HG02571 (cell line): ENCODE data around the gene APOL1.

Experiments
- ATAC-seq: cut with Tn5 transposase; IDR thresholded peaks from one replicate; pipeline ENCODE4 v1.9.1; 2021; ENCODE audit warnings: mild to moderate bottlenecking, moderate library complexity; ENCODE audit not compliant: unreplicated experiment

Gene APOL1

DNA sequence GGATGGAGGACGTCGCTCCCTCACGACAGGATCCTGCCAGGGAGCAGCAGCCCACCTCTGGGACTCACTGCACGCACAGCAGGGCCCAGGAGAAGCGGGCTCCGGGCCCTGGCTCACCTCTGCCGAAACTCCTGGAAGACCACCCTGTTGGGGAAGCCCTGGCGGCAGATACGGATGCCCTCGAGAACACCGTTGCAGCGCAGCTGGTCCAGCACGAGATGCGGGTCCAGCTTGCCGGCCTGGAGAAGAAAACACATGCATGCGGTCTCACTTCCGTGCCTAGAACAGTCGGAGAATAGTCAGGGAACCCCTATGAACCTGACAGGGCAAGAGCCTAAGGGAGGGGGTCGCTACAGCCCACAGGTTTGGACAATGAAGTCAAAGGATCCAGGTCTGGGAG lies 52.9 kb downstream of the APOL1 start:
- no peak for ATAC-seq

DNA sequence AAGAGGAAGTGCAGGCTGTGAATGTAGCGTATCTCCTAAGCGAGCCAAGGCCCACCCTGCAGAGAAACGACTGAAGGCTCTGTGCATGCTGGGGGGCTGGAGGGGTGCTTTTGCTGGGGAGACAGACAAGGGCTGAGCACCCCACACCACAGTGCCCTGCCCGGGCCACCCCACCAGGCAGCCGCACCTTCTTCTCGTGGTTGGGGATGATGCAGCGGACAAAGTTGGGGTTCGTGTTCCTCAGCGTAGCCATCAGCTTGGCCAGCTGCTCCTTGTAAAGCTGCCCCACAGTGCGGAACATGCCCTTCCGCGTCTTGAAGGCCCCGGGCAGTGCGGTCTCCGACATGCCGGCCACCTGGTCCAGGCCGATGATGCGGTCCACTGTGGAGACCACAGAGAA lies 53.3 kb downstream of the APOL1 start:
- no peak for ATAC-seq

DNA sequence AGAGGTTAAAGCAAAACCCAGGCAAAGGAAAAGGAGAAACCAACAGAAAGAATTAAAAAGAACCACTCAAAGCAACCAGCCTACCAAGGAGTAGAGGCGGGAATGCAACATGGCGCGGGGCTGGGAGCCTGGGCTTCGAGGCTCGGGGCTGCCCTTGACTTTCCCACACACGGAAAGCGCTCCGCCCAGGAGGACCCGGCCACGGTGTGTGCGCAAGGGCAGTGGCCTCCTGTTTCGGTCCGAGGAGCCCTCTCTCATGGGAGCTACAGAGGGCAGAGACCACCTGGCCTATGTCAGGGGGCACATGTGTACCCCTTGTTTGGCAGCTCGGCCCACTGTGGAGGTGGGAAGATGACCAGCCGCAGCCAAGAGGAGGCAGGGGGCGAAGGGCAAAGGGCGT lies 55.9 kb downstream of the APOL1 start:
- ATAC-seq, result no peak

DNA sequence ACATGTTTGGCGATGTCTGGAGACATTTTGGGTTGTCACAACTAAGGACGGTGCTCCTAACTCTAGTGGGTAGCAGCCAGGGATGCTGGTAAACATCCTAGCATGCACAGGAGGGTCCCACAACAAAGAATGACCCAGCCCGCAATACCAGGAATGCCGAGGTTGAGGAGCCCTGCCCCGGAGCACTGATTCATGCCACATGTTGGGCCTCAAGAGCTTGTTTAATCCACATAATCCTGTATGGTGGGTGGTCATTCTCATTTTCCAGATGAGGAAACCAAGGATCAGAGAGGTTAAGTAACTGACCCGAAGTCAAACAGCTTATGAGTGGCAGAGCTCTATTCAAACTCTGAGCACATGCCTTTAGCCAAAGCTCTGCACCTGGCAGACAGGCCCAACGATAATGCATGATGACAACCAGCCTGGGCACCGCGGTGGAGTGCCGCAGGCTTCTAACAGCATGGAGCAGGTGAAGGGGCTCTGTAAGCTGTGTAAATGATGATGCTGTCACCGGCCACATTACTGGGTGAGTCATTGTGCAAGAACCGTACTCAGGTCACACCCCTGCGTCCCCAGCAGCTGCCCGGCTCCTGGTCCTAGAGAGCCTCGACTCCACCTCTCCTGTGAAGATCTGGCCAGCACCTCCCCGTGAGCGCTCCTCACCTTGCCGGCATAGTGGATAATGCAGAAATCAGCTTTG lies 58.6 kb downstream of the APOL1 start:
- no peak for ATAC-seq

DNA sequence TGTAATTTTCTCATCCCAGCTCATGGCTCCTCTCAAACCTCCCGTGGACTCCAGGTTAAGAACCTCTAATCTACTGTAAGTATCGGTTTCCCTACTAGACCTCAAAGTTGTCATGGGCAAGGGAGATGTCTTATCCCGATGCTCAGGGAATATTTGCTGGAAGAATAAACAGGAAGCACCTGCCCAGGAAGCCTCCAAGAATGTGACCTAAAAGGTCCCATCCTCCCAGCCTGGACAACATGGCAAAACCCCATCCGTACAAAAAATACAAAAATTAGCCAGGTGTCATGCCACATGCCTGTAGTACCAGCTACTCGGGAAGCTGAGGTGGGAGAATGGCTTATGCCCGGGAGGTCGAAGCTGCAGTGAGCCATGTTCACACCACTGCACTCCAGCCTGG lies 62.4 kb downstream of the APOL1 start:
- ATAC-seq, result no peak

DNA sequence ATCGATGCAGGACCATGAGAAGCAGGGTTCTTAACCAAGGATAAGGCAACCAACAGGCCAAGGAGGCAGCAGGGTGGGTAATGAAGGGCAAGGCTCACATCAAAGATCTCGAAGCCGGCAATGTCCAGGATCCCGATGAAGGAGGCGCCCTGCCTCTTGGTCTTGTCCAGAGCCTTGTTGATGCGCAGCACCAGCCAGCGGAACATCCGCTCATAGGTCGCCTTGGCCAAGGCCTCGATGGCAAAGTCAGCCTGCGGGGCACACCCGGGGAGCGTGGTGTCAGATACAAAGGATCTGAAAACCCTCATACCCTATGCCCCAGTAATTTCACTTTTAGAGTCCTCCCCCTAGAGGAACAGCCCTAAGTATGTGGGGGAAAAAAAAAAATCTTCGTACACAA lies 63.5 kb downstream of the APOL1 start:
- ATAC-seq, result no peak
